Measurements from ENCODE around the gene SPOUT1.

SPOUT1 gene

DNA sequence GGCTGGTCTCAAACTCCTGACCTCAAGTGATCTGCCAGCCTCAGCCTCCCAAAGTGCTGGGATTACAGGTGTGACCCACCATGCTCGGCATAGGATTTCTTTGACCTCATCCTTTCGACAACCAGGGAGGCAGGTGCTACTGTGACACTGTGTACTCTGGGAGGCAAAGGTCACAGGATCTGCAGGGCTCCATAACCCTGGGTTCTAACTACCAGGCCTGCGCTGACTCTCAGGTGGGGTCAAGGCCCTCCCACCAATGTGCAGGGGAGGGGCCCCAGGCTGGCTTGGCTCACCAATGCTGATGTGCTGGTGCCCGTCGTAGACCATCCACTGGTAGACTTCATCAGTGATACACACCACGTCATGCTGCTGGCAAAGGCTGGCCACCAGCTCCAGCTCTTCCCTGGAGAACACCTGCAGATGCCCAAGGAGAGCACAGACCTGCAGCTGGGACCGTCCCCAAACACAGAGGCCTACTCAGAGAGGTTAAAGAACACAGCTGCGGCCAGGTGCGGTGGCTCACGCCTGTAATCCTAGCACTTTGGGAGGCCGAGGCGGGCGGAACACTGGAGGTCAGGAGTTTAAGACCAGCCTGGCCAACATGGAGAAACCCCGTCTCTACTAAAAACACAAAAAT, 7.0 kb upstream of the SPOUT1 start:
- DNase-seq (ENCODE audit: low spot score) = no peak

GRCh38 chr9:128835246-128836210, 5.9 kb upstream of the SPOUT1 start:
- DNase-seq (ENCODE audit: low spot score) = no peak

- DNase-seq (ENCODE audit: low spot score) = no peak
Measured at GRCh38 chr9:128833696-128834095, 4.1 kb upstream of the SPOUT1 start.

DNA sequence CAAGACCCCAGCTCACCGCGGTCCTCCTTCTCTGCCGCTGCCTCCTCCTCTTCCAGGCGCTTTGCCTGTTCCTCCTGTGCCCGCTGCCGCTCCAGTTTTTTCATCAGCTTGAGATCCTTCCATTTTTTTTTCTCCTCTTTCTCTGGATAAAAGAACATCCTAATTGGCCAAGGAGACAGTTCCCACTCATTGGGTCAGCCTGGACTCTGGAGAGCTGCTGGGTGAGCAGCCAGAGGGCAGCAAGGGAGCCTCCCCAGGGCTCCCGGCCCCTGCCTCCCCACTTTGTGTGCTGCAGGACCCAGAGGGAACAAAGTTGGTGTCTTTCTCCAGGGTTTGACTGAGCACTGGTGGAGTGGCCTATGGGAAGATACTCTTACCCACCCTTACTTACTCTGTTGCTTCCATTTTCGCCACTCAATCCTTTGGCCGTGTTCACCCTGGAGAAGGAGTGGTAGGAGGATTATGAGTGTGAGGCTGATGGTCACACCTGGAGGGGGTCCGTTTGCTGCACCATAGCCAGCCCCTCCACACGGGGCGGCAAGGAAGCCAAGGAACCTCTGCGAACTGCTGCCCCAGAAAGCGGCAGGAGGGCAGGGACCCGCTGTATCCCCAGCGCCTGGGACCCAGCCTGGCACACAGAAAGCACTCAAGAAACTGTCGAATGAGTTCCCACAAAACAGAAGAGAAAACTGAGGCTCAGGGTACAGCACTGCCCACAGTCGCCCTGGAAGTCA, 708 bp downstream of the SPOUT1 start:
- DNase-seq (ENCODE audit: low spot score) = no peak

DNA sequence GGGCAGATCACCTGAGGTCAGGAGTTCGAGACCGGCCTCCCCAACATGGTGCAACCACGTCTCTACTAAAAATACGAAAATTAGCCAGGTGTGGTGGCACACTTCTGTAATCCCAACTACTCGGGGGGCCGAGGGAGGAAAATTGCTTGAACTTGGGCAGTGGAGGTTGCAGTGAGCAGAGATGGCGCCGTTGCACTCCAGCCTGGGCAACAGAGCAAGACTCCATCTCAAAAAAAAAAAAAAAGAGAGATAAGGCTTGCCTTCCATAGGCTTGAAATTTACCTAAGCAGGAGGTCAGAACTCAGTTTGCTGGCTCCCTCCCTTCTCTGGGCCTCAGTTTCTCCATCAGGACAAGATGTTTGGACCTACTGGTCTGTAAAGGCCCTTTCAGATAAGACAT, 1.3 kb downstream of the SPOUT1 start:
- DNase-seq (ENCODE audit: low spot score) = no peak

GRCh38 chr9:128825923-128826700, 3.5 kb downstream of the SPOUT1 start:
- DNase-seq (ENCODE audit: low spot score) = no peak

- no peak for DNase-seq (ENCODE audit: low spot score)
Measured at GRCh38 chr9:128824911-128825310, 4.7 kb downstream of the SPOUT1 start.

- DNase-seq (ENCODE audit: low spot score) = no peak
Measured at GRCh38 chr9:128823903-128824406, 5.6 kb downstream of the SPOUT1 start.

DNA sequence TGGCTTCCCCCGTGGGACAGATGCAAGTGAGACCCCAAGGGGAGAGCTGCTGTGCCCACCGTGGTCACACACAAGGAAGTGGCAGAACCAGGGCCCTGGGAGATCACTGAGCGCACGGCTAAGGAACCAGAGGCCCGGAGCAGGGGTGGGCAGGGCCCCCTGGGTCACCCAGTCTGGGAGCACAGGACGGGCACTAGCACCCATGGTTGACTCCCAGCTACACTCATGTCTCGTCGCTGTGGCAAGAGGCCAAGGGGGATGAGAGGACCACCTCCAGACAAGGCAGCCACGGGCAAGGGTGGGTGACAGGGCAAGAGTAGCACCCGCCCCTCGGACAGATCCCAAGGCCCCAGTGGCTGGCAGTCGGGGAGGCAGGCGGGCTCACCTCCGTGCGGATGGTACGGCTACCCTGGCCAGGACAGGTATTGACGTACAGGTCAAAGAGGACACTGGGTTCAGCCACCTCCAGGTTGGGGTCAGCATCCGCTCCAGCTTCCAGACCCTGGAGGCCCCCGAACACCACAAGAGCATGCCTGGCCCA, 6.2 kb downstream of the SPOUT1 start:
- no peak for DNase-seq (ENCODE audit: low spot score)

DNA sequence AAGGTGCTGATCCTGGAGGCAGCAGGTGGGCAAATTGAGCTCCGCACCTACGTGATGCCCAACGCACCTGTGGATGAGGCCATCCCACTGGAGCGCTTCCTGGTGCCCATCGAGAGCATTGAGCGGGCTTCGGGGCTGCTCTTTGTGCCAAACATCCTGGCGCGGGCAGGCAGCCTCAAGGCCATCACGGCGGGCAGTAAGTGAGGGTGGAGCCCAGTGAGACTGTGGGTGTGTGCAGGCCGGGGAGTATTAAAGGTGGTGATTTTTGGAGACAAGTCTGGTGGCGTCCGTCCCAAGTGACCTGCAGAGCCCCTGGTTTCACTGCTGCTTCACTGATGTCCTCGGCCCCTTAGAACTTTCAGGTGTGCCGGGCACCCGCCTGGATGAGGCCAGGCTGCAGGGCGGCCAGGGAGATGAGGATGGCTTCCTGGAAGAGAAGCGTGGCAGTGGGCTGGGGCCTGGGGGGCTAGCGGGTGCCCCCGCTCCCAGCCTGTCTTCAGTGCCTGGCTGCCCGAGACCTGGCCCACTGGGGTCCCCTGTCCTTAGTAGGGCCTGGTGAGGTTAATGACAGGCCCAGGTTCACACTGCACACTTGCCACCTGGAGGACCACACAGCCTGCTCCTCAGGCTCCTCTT, 7.1 kb downstream of the SPOUT1 start:
- DNase-seq (ENCODE audit: low spot score) = no peak

DNA sequence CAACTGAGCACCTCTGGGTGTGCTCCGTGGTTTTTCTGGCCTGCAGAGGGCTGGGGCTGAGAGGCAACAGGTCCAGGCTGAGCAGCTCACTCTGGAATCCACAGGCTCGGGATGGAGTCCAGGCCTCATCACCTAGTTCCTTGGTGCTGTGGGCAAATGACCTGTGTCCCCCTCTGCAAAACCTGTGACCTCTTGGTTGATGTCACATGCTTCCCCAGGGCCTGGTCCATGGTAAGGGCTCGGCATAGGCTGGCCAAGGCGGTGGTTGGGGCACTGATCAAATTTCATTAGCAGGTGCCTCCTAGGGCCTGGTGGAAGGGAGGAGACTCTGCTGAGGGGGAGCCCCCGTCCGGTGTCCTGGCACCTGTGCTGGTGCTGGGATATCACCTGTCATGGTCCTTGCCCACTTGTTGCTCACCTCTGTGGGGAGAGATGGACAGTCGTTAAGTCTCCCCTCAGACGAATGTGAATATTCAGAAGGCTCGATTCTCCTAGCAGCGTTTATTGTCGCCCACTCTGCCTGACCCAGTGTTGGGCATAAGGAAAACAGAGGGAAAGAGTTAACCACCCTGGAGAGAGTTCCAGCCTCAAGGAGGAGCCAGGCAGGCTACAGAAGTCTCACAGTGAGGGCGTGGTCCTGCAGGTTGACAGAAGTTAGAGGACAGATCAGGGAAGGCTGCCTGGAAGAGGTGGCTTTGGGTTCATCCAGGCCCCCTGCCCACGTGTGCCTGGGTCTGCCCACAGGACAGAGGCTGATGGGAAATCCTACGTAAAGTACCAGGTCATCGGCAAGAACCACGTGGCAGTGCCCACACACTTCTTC, 7.8 kb downstream of the SPOUT1 start:
- DNase-seq (ENCODE audit: low spot score) = no peak

GRCh38 chr9:128820665-128821583, 8.7 kb downstream of the SPOUT1 start:
- no peak for DNase-seq (ENCODE audit: low spot score)

GRCh38 chr9:128819716-128820664, 9.6 kb downstream of the SPOUT1 start:
- peak; percentile 81 for DNase-seq (ENCODE audit: low spot score)

GRCh38 chr9:128818839-128819715, 10.5 kb downstream of the SPOUT1 start:
- peak; percentile 21 for DNase-seq (ENCODE audit: low spot score)

DNA sequence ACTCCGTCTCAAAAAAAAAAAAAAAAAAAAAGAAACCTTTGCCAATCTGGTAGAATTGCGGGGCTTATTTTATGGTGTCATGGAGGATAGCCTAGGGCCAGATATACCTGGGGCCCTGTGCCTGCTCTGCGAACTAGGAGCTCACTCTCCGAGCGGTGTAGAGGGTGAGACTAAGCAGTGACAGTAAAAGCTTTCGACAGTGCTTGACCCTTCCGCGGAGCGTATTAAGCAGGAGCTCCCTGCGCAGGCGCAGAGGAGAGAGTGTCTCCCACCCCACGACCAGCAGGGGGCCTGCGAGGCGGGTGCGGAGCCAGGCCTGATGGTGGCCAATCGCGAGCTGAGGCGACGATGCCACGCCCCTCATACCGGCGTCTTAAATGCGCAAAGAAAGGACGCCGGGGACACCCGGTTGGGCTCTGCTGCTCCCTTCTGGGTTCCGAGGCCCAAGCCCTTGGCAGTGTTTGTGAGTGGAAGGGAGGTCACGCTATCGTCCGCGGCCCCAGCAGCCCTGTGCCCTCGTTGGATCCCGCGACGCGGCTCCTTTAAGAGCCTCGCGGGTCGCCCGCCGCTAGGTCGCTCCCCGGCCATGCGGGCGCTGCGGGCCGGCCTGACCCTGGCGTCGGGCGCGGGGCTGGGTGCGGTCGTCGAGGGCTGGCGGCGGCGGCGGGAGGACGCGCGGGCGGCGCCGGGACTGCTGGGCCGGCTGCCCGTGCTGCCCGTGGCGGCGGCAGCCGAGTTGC, 11.3 kb downstream of the SPOUT1 start, which contains the start of gene ENDOG:
ENDOG (plus strand) TSS at position 402 of the 740 bp plus-strand sequence; CDS start at position 587, 185 bp downstream.
- peak; percentile 97 for DNase-seq (ENCODE audit: low spot score)

- no peak for DNase-seq (ENCODE audit: low spot score)
Measured at GRCh38 chr9:128810873-128811272, 18.7 kb downstream of the SPOUT1 start.

Data from cerebellar cortex (tissue), 1 donor.